Gastrocnemius medialis (tissue), 4 donors: ENCODE measurements around the gene XKR7. TPM values are rescaled to one million over a fixed set of nuclear protein-coding genes. Genes with fewer than 3 reads are reported as not detected.

Experiments
- ATAC-seq, 2 donors: fragments of 150-250 bp; one replicate each; pipeline ENCODE4 v1.9.1; 2016
- DNase-seq, 2 donors: peaks; one replicate each; pipeline ENCODE4 v3.0.0-alpha.2; 2019
- H3K27ac ChIP-seq, 4 donors: fragments of 200-600 bp; sonication (generic); 1 replicate in 1 of 4; 2 replicates in 3 of 4; pipeline ENCODE4 v1.5.1; 2016 to 2018; ENCODE audit warnings: mild to moderate bottlenecking in 2 of 4, moderate library complexity in 1 of 4
- H3K27me3 ChIP-seq, 3 donors: fragments of 200-600 bp; sonication (generic) in 2 of 3; 1 replicate in 1 of 3; 2 replicates in 2 of 3; pipeline versions ENCODE4 v1.5.1 to v1.6.0; 2016 to 2019; ENCODE audit warnings: mild to moderate bottlenecking in 1 of 3, moderate library complexity in 1 of 3
- H3K36me3 ChIP-seq, 2 donors: fragments of 200-600 bp; sonication (generic) in 1 of 2; one replicate each; pipeline ENCODE4 v1.5.1; 2017 to 2018
- H3K4me1 ChIP-seq, 2 donors: fragments of 200-600 bp; sonication (generic) in 1 of 2; one replicate each; pipeline ENCODE4 v1.5.1; 2016 to 2017; ENCODE audit warnings: mild to moderate bottlenecking in 2 of 2
- H3K4me3 ChIP-seq, 4 donors: fragments of 200-600 bp; sonication (generic) in 3 of 4; 1 replicate in 1 of 4; 2 replicates in 3 of 4; pipeline ENCODE4 v1.5.1; 2016 to 2019; ENCODE audit warnings: mild to moderate bottlenecking in 2 of 4
- H3K9me3 ChIP-seq, 3 donors: fragments of 200-600 bp; sonication (generic) in 2 of 3; 1 replicate in 1 of 3; 2 replicates in 2 of 3; pipeline ENCODE4 v1.5.1; 2016 to 2019
- CTCF ChIP-seq, 5 experiments: fragments of 450-650 bp in 3 of 5; fragments of 200-600 bp in 2 of 5; sonication (generic) in 2 of 5; IDR thresholded peaks in 4 of 5; conservative IDR thresholded peaks in 1 of 5; 1 replicate in 4 of 5; 2 replicates in 1 of 5; pipeline ENCODE4 v1.5.1; 2016 to 2019; ENCODE audit warnings: antibody characterized with exemption in 5 of 5, mild to moderate bottlenecking in 3 of 5, moderate library complexity in 3 of 5
- POLR2A ChIP-seq, 2 donors: fragments of 450-650 bp; IDR thresholded peaks; one replicate each; pipeline ENCODE4 v1.6.1; 2017; ENCODE audit warnings: antibody characterized with exemption in 2 of 2, mild to moderate bottlenecking in 2 of 2, moderate library complexity in 2 of 2
- in situ Hi-C, 4 donors: fragments of 200-750 bp; cut with MboI; loops; one replicate each; pipeline versions ENCODE4 v1.15.0 to v1.8.0; 2017; ENCODE audit warnings: low sequenced_read_pairs in 4 of 4
- intact Hi-C: fragments of 100-400 bp; cut with DNase I; formaldehyde crosslinking; loops from one replicate; pipeline ENCODE4 v1.15.1; 2023; ENCODE audit warnings: low total_unique reads
- total RNA-seq, 4 donors: library from RNA; depleted of rRNA; stranded (reverse); fragments of >200 nt; gene quantifications; one replicate each; pipeline versions ENCODE4 v1.1.0 to v1.2.3, GENCODE V29; 2016

Gene XKR7
- total RNA-seq, 4 donors from 2014 or later = not detected

- H3K9me3 ChIP-seq = no peaks in the 10 kb centered on the region
- H3K4me3 ChIP-seq = no peak overlapping the region
- intact Hi-C loops = no loop called here
- in situ Hi-C loops = no loop called here
- TF ChIP-seq POLR2A (IDR thresholded peaks at IDR 0.05) = no peak
- no peak for TF ChIP-seq CTCF (IDR thresholded peaks at IDR 0.05 in 4 of 5, conservative IDR thresholded peaks at IDR 0.05 in 1 of 5)
- peaks cover 0 to 2% of the 10 kb centered on the region in 2 donors for H3K4me1 ChIP-seq
- ATAC-seq (no peak), DNase-seq (no peak)
- H3K27ac ChIP-seq = no peak overlapping the region
- H3K27me3 ChIP-seq = peaks cover 0 to 4% (median 0%) of the 10 kb centered on the region in 3 donors
- no peaks in the 10 kb centered on the region for H3K36me3 ChIP-seq
Measured at GRCh38 chr20:32006053-32006452, 38.1 kb downstream of the XKR7 start.

GRCh38 chr20:32006841-32007786 lies 39.2 kb downstream of the XKR7 start:
- TF ChIP-seq POLR2A (IDR thresholded peaks at IDR 0.05) (no peak), CTCF (IDR thresholded peaks at IDR 0.05 in 4 of 5, conservative IDR thresholded peaks at IDR 0.05 in 1 of 5) (no peak)
- ATAC-seq (no peak), DNase-seq (no peak)
- Histone ChIP-seq H3K4me3 (no peak overlapping the region), H3K36me3 (no peaks in the 10 kb centered on the region), H3K9me3 (no peaks in the 10 kb centered on the region), H3K4me1 (peaks cover 0 to 2% of the 10 kb centered on the region in 2 donors), H3K27ac (peak overlapping the region in 3 of 4 donors; percentile 31 to 50 (median 39)), H3K27me3 (peaks cover 0 to 4% (median 0%) of the 10 kb centered on the region in 3 donors)
- intact Hi-C loops (no loop called here), in situ Hi-C loops (no loop called here)

GRCh38 chr20:32007787-32008616 lies 40.1 kb downstream of the XKR7 start:
- peak overlapping the region in 3 of 4 donors; percentile 12 to 65 (median 44) for H3K27ac ChIP-seq
- H3K4me1 ChIP-seq = peaks cover 0 to 2% of the 10 kb centered on the region in 2 donors
- intact Hi-C loops = no loop called here
- H3K9me3 ChIP-seq = no peaks in the 10 kb centered on the region
- ATAC-seq (peak; percentile 60 to 65), DNase-seq (no peak)
- H3K4me3 ChIP-seq = no peak overlapping the region
- TF ChIP-seq CTCF (IDR thresholded peaks at IDR 0.05 in 4 of 5, conservative IDR thresholded peaks at IDR 0.05 in 1 of 5) (no peak), POLR2A (IDR thresholded peaks at IDR 0.05) (no peak)
- in situ Hi-C loops = no loop called here
- no peaks in the 10 kb centered on the region for H3K36me3 ChIP-seq
- peaks cover 0 to 6% (median 0%) of the 10 kb centered on the region in 3 donors for H3K27me3 ChIP-seq

GRCh38 chr20:32009564-32009963 lies 41.6 kb downstream of the XKR7 start:
- Histone ChIP-seq H3K4me3 (no peak overlapping the region), H3K27ac (peak overlapping the region in 3 of 4 donors; percentile 49 to 59 (median 55)), H3K4me1 (peaks cover 0 to 2% of the 10 kb centered on the region in 2 donors), H3K27me3 (peaks cover 0 to 9% (median 3%) of the 10 kb centered on the region in 3 donors), H3K36me3 (no peaks in the 10 kb centered on the region), H3K9me3 (no peaks in the 10 kb centered on the region)
- intact Hi-C loops (no loop called here), in situ Hi-C loops (no loop called here)
- DNase-seq = no peak
- ATAC-seq = no peak
- TF ChIP-seq CTCF (IDR thresholded peaks at IDR 0.05 in 4 of 5, conservative IDR thresholded peaks at IDR 0.05 in 1 of 5) = no peak
- TF ChIP-seq POLR2A (IDR thresholded peaks at IDR 0.05) = no peak
